NCI-H460 (cell line): ENCODE results near the gene ZNF48. TPM values are rescaled to one million over a fixed set of nuclear protein-coding genes. Genes with fewer than 3 reads are reported as not detected.
A peak's percentile ranks its signal among the peaks of the same experiment; 100 is the strongest.

Experiments used
- DNase-seq: peaks from one replicate; pipeline ENCODE4 v3.0.0-alpha.2; 2016; ENCODE audit warnings: low read depth; ENCODE audit errors: extremely low read depth
- small RNA-seq, 2 experiments: library from RNA; depleted of rRNA; stranded (forward); fragments of <200 nt; gene quantifications; one replicate each; pipeline ENCODE3, GENCODE V24; 2014
- total RNA-seq: library from RNA; depleted of rRNA; stranded (reverse); fragments of >200 nt; shearing (Covaris generic); gene quantifications from 2 replicates; pipeline ENCODE4 v1.2.3, GENCODE V29; 2014; rRNA removed

Gene ZNF48
- total RNA-seq, 1 experiment from 2014 or later: 8.3 TPM

- no peak for DNase-seq
Observed at GRCh38 chr16:30434852-30435251, 39.6 kb downstream of the ZNF48 start.

GRCh38 chr16:30437511-30438046, 42.4 kb downstream of the ZNF48 start:
- no peak for DNase-seq

- no peak for DNase-seq
Observed at GRCh38 chr16:30438835-30439234, 43.6 kb downstream of the ZNF48 start.

- no peak for DNase-seq
Observed at GRCh38 chr16:30439720-30440348, 44.6 kb downstream of the ZNF48 start.

- no peak for DNase-seq
Observed at GRCh38 chr16:30443631-30444030, 48.4 kb downstream of the ZNF48 start.

- DNase-seq: no peak
Observed at GRCh38 chr16:30444231-30445148, 49.3 kb downstream of the ZNF48 start.

GRCh38 chr16:30445149-30445407, 49.9 kb downstream of the ZNF48 start:
- no peak for DNase-seq

- DNase-seq: peak; percentile 98
Observed at GRCh38 chr16:30445408-30446202, 50.4 kb downstream of the ZNF48 start, which contains the start of gene SEPHS2. Gene SEPHS2 (minus strand): TSS chr16:30445874. CDS start chr16:30445727, 147 bp downstream.

- no peak for DNase-seq
Observed at GRCh38 chr16:30446203-30446595, 51.0 kb downstream of the ZNF48 start.

GRCh38 chr16:30447512-30448226, 52.4 kb downstream of the ZNF48 start:
- no peak for DNase-seq

- DNase-seq: no peak
Observed at GRCh38 chr16:30449116-30449435, 53.9 kb downstream of the ZNF48 start.

Small RNA genes lying within 50 kb of the gene (small RNA-seq; reads per million reads assigned to genes)
- 2.0 to 3.8 reads per million in 2 experiments for gene RF00406

Other genes with a start within 250 kb of the ZNF48 start
- gene CORO1A, start 211.8 kb upstream of the ZNF48 start, total RNA-seq: 0.64 TPM in 1 of 2 replicates, not detected in the other
- 60.8 and 85.7 TPM in 2 replicates for gene BOLA2B, start 201.8 kb upstream of the ZNF48 start, total RNA-seq
- 31.4 and 35.7 TPM in 2 replicates for gene SLX1A, start 201.5 kb upstream of the ZNF48 start, total RNA-seq
- 2.8 and 4.4 TPM in 2 replicates for gene SULT1A3, start 196.2 kb upstream of the ZNF48 start, total RNA-seq
- gene NPIPB13, start 146.9 kb upstream of the ZNF48 start, total RNA-seq: 1.1 and 2.8 TPM in 2 replicates
- 36.5 and 39.0 TPM in 2 replicates for gene CD2BP2, start 40.1 kb upstream of the ZNF48 start, total RNA-seq
- gene TBC1D10B, start 24.9 kb upstream of the ZNF48 start, total RNA-seq: 12.3 and 13.2 TPM in 2 replicates
- gene MYL11, start 20.6 kb upstream of the ZNF48 start, total RNA-seq: not detected in 2 replicates
- 0.26 TPM in 1 of 2 replicates, not detected in the other for gene SEPTIN1, start 12.9 kb upstream of the ZNF48 start, total RNA-seq
- gene ZNF771, start 12.2 kb downstream of the ZNF48 start, total RNA-seq: 6.2 and 6.4 TPM in 2 replicates
- 29.9 and 35.9 TPM in 2 replicates for gene DCTPP1, start 34.6 kb downstream of the ZNF48 start, total RNA-seq
- gene SEPHS2, start 50.5 kb downstream of the ZNF48 start, total RNA-seq: 22.2 and 25.5 TPM in 2 replicates
- not detected in 2 replicates for gene ITGAL, start 77.3 kb downstream of the ZNF48 start, total RNA-seq
- gene ZNF768, start 131.1 kb downstream of the ZNF48 start, total RNA-seq: 37.7 and 39.0 TPM in 2 replicates
- 6.2 and 6.6 TPM in 2 replicates for gene ZNF747, start 139.4 kb downstream of the ZNF48 start, total RNA-seq
- gene ZNF764, start 163.0 kb downstream of the ZNF48 start, total RNA-seq: 7.7 and 8.5 TPM in 2 replicates
- 5.8 and 7.7 TPM in 2 replicates for gene ZNF688, start 176.3 kb downstream of the ZNF48 start, total RNA-seq
- 0.14 and 0.45 TPM in 2 replicates for gene ZNF785, start 190.3 kb downstream of the ZNF48 start, total RNA-seq
- 8.2 and 10.0 TPM in 2 replicates for gene ZNF689, start 215.0 kb downstream of the ZNF48 start, total RNA-seq